Cardiac ventricle fibroblast (primary cell): ENCODE results near the gene COX7B2. TPM values are rescaled to one million over a fixed set of nuclear protein-coding genes. Genes with fewer than 3 reads are reported as not detected.

ENCODE experiments used
- total RNA-seq: library from RNA; depleted of rRNA; stranded (reverse); fragments of >200 nt; gene quantifications from 2 replicates; pipeline ENCODE4 v1.2.3, GENCODE V29; 2015

Gene COX7B2
- not detected in 2 replicates for total RNA-seq

DNA sequence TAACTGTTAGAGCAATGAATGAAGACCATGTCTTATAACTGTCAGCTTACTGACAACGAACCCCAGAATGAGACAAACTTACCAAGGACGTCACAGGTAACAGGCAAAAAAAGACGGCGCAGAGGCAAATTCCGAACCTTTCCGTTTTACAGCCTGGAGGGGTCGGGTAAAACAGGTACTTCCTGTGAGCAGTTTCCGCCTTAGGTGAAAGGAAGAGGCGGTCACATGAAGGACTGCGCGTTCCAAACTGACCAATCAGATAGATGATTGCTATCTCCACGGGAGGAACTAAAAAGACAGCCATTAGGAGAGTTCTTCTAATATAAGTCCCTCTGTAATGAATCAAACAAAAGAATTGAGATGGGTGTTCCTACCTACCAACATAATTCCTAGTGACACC lies at the start of gene COX7B2:
Gene COX7B2 (minus strand): TSS at position 168 of the 400 bp plus-strand sequence. CDS start 174,053 bp downstream, outside the sequence.

Other genes with a start within 250 kb of the COX7B2 start
- gene GABRA4, start 84.3 kb upstream of the COX7B2 start, total RNA-seq, result not detected in 2 replicates
- not detected in 2 replicates for gene GABRB1, start 122.3 kb upstream of the COX7B2 start, total RNA-seq